ENCODE results near the gene SNX1. TPM values are rescaled to one million over a fixed set of nuclear protein-coding genes. Genes with fewer than 3 reads are reported as not detected.

Gene SNX1
- total RNA-seq, 1 experiment from 2014 or later, result 24.3 TPM

DNA sequence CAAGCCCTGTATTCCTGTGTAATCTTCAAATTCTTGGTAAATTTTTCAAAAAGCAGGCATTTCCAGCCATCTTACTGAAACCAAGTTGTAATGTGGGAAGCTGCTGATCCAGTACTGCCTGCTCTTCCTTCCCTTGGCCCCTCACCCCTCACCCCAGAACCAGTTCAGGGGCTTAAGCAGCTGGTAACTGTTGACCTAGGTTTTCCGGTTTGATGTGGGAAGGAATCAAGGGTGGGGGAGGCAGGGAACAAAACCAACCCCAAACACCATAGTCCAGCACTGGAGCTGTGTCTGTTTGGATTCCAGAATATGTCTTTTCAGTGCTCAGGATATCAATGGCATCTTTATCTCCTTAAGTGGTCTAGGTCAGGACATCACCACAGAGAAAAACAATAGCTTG is 26.7 kb downstream of the SNX1 start:
- CTCF ChIA-PET, result no interaction called here
- POLR2A ChIA-PET (ENCODE audit: unreplicated experiment), result no interaction called here
- Histone ChIP-seq H3K9ac (ENCODE audit: low read length) (no peak overlapping the region), H2AFZ (ENCODE audit: low read length) (no peak overlapping the region), H3K4me3 (ENCODE audit: low read length) (no peak overlapping the region), H3K4me2 (ENCODE audit: low read length) (no peak overlapping the region), H3K4me1 (ENCODE audit: insufficient read depth, low read length) (no peaks in the 10 kb centered on the region), H4K20me1 (ENCODE audit: low read length) (no peaks in the 10 kb centered on the region), H3K27ac (ENCODE audit: low read length) (no peak overlapping the region), H3K27me3 (ENCODE audit: low read length) (no peaks in the 10 kb centered on the region), H3K9me2 (replicated peaks; ENCODE audit: low read length) (no peaks in the 10 kb centered on the region), H3K36me3 (ENCODE audit: low read depth, low read length) (peaks cover 22% of the 10 kb centered on the region), H3K9me3 (ENCODE audit: low read length) (no peaks in the 10 kb centered on the region), H3F3A (ENCODE audit: low read length, unreplicated experiment) (no peaks in the 10 kb centered on the region), H3K79me2 (ENCODE audit: low read length) (no peaks in the 10 kb centered on the region)
- no peak for DNase-seq
- intact Hi-C loops (cut with micrococcal nuclease), result no loop called here
- BruUV-seq (replicated peaks), result no TSS peak
- no peak for ATAC-seq
- TF ChIP-seq EZH2phosphoT487 (IDR thresholded peaks at IDR 0.05; ENCODE audit: borderline replicate concordance, low read length) (no peak), EZH2 (IDR thresholded peaks at IDR 0.05; ENCODE audit: low read length, unreplicated experiment) (no peak)
- TF ChIP-seq, protein P1, sequence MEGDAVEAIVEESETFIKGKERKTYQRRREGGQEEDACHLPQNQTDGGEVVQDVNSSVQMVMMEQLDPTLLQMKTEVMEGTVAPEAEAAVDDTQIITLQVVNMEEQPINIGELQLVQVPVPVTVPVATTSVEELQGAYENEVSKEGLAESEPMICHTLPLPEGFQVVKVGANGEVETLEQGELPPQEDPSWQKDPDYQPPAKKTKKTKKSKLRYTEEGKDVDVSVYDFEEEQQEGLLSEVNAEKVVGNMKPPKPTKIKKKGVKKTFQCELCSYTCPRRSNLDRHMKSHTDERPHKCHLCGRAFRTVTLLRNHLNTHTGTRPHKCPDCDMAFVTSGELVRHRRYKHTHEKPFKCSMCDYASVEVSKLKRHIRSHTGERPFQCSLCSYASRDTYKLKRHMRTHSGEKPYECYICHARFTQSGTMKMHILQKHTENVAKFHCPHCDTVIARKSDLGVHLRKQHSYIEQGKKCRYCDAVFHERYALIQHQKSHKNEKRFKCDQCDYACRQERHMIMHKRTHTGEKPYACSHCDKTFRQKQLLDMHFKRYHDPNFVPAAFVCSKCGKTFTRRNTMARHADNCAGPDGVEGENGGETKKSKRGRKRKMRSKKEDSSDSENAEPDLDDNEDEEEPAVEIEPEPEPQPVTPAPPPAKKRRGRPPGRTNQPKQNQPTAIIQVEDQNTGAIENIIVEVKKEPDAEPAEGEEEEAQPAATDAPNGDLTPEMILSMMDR (conservative IDR thresholded peaks at IDR 0.05; ENCODE audit: low read depth, low read length), result no peak

DNA sequence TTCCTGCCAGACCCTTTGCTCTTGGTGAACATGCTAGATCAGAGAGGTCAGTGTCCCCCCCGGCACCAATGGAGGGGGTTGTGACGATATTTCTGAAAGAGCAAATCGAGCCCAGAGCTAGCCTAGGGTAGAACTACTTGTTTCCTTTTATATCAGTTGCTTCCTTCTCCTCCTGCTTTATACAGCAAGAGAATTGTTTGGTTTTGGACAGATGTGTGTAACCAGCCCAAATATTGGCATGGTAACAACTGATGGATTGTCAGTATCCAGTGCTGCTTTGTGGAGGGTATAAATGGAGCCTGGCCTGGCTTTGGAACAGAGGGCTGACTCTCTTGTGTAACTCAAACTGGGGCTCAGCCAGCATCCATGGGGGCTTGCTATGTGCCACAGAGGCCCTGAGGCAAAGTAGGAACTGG is 27.2 kb downstream of the SNX1 start:
- TF ChIP-seq EZH2phosphoT487 (IDR thresholded peaks at IDR 0.05; ENCODE audit: borderline replicate concordance, low read length) (no peak), EZH2 (IDR thresholded peaks at IDR 0.05; ENCODE audit: low read length, unreplicated experiment) (no peak)
- TF ChIP-seq, protein P1 (conservative IDR thresholded peaks at IDR 0.05; ENCODE audit: low read depth, low read length), result no peak
- Histone ChIP-seq H4K20me1 (ENCODE audit: low read length) (no peaks in the 10 kb centered on the region), H3K4me2 (ENCODE audit: low read length) (no peak overlapping the region), H3K9me2 (replicated peaks; ENCODE audit: low read length) (no peaks in the 10 kb centered on the region), H3K27me3 (ENCODE audit: low read length) (no peaks in the 10 kb centered on the region), H3K4me1 (ENCODE audit: insufficient read depth, low read length) (no peaks in the 10 kb centered on the region), H3K27ac (ENCODE audit: low read length) (no peak overlapping the region), H3K9me3 (ENCODE audit: low read length) (no peaks in the 10 kb centered on the region), H3F3A (ENCODE audit: low read length, unreplicated experiment) (no peaks in the 10 kb centered on the region), H3K4me3 (ENCODE audit: low read length) (no peak overlapping the region), H3K9ac (ENCODE audit: low read length) (no peak overlapping the region), H3K36me3 (ENCODE audit: low read depth, low read length) (peaks cover 27% of the 10 kb centered on the region), H2AFZ (ENCODE audit: low read length) (no peak overlapping the region), H3K79me2 (ENCODE audit: low read length) (no peaks in the 10 kb centered on the region)
- ChIA-PET POLR2A (ENCODE audit: unreplicated experiment) (no interaction called here), CTCF (no interaction called here)
- BruUV-seq (replicated peaks), result no TSS peak
- ATAC-seq (no peak), DNase-seq (no peak)
- intact Hi-C loops (cut with micrococcal nuclease), result no loop called here

DNA sequence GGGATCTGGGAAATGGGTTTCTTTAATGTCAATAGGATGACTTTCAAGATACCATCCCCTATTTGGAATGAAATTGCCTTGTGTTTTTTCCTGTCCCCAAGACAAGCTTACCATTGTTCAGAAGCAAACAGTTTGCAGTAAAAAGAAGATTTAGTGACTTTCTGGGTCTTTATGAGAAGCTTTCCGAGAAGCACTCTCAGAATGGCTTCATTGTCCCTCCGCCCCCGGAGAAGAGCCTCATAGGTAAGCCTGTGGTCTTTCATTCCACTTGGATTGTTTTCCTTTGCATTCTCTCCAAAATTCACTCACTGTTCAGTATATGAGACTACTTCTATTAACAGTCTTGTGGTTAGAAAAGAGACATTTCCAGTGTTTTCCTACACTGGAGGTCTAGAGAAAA is 30.2 kb downstream of the SNX1 start:
- H3K9me3 ChIP-seq (ENCODE audit: low read length), result no peaks in the 10 kb centered on the region
- no peaks in the 10 kb centered on the region for H3K9me2 ChIP-seq (replicated peaks; ENCODE audit: low read length)
- H4K20me1 ChIP-seq (ENCODE audit: low read length), result no peaks in the 10 kb centered on the region
- TF ChIP-seq EZH2phosphoT487 (IDR thresholded peaks at IDR 0.05; ENCODE audit: borderline replicate concordance, low read length), result no peak
- TF ChIP-seq, protein P1 (conservative IDR thresholded peaks at IDR 0.05; ENCODE audit: low read depth, low read length), result no peak
- no peak for TF ChIP-seq EZH2 (IDR thresholded peaks at IDR 0.05; ENCODE audit: low read length, unreplicated experiment)
- no peaks in the 10 kb centered on the region for H3K4me1 ChIP-seq (ENCODE audit: insufficient read depth, low read length)
- H2AFZ ChIP-seq (ENCODE audit: low read length), result no peak overlapping the region
- H3K4me3 ChIP-seq (ENCODE audit: low read length), result no peak overlapping the region
- no peaks in the 10 kb centered on the region for H3F3A ChIP-seq (ENCODE audit: low read length, unreplicated experiment)
- no peak overlapping the region for H3K9ac ChIP-seq (ENCODE audit: low read length)
- ATAC-seq (no peak), DNase-seq (no peak)
- H3K27ac ChIP-seq (ENCODE audit: low read length), result no peak overlapping the region
- ChIA-PET POLR2A (ENCODE audit: unreplicated experiment) (interaction anchor here (0.6 kb wide), 1 partner anchor 1838 kb away, joined by 3 read pairs; no protein-coding TSS in a partner anchor), CTCF (no interaction called here)
- peaks cover 36% of the 10 kb centered on the region for H3K36me3 ChIP-seq (ENCODE audit: low read depth, low read length)
- intact Hi-C loops (cut with micrococcal nuclease), result no loop called here
- no peaks in the 10 kb centered on the region for H3K79me2 ChIP-seq (ENCODE audit: low read length)
- H3K27me3 ChIP-seq (ENCODE audit: low read length), result no peaks in the 10 kb centered on the region
- no TSS peak for BruUV-seq (replicated peaks)
- no peak overlapping the region for H3K4me2 ChIP-seq (ENCODE audit: low read length)
